ENCODE data around the gene PHLDA2. TPM values are rescaled to one million over a fixed set of nuclear protein-coding genes. Genes with fewer than 3 reads are reported as not detected.

Gene PHLDA2
- total RNA-seq, 1 experiment from 2014 or later = 309 TPM

DNA sequence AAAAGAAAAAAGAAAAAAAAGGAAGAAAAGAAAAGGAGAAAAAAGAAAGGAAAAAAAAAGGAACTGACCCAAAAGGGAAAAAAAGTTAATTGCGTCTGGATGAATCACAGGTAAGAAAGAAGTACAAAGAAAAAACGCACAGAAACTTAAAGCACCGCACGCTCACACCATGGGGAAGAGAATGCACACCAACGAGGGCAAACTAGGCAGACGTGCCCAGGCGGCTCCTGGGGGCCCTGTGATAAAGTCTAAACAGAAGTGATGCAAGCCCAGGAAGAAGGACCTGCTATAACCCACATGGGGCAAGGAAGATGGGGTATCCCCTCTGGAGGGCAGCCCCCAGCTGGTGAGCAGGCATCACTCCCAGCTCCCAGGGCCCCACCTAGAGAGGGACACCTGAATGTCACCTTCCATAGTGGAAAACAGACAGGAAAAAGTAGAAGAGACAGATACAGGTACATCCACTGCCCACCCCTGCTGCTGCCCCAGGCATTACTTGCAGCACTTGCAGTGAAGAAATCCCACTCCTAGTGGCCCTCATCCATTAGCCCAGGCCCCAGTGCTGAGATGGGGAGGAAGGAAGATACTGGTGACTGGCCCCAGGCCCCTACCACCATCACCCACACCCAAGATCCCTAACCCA, 34.0 kb upstream of the PHLDA2 start:
- POLR2A ChIA-PET = no interaction called here
- Histone ChIP-seq H3K79me2 (ENCODE audit: insufficient read depth, low read length) (peaks cover 94% of the 10 kb centered on the region), H2AFZ (ENCODE audit: low read depth, low read length, poor library complexity, severe bottlenecking) (no peak overlapping the region), H3K36me3 (ENCODE audit: control insufficient read depth in 1 of 2, insufficient read depth in 2 of 2, low read length in 2 of 2) (peaks cover 57 to 61% of the 10 kb centered on the region in 2 experiments), H3K9me2 (ENCODE audit: insufficient read depth) (no peaks in the 10 kb centered on the region), H3K9ac (ENCODE audit: low read length) (no peak overlapping the region), H3K4me2 (ENCODE audit: low read length) (no peak overlapping the region), H3K9me3 (ENCODE audit: control insufficient read depth in 1 of 2, insufficient read depth in 1 of 2, low read depth in 1 of 2, low read length in 2 of 2) (no peaks in the 10 kb centered on the region), H3K27ac (ENCODE audit: low read depth, low read length) (no peak overlapping the region), H4K20me1 (ENCODE audit: insufficient read depth) (no peaks in the 10 kb centered on the region), H3K27me3 (ENCODE audit: insufficient read depth, low read length) (no peaks in the 10 kb centered on the region), H3K4me1 (ENCODE audit: control insufficient read depth in 1 of 2, insufficient read depth in 2 of 2, low read length in 2 of 2) (no peaks in the 10 kb centered on the region), H3K4me3 (replicated peaks in 1 of 2; ENCODE audit: low read depth in 1 of 2, low read length in 2 of 2) (no peak overlapping the region)
- RAD21 ChIA-PET (ENCODE audit: low non-redundant PET in 1 of 2, low total read pairs in 2 of 2, uncharacterized antibody in 2 of 2, unreplicated experiment in 2 of 2) = no interaction called here
- BruUV-seq (replicated peaks) = no TSS peak
- no peak for TF ChIP-seq RAD21 (IDR thresholded peaks at IDR 0.05; ENCODE audit: low read depth)
- no peak for TF ChIP-seq JUND (IDR thresholded peaks at IDR 0.05)
- TF ChIP-seq CBX3 (IDR thresholded peaks at IDR 0.05; ENCODE audit: low read depth) = no peak
- TF ChIP-seq EZH2phosphoT487 (IDR thresholded peaks at IDR 0.05; ENCODE audit: borderline replicate concordance) = no peak
- TF ChIP-seq POLR2A (IDR thresholded peaks at IDR 0.05; ENCODE audit: borderline replicate concordance, extremely low read depth, insufficient read depth, insufficient read length) = no peak
- TF ChIP-seq, protein P1, sequence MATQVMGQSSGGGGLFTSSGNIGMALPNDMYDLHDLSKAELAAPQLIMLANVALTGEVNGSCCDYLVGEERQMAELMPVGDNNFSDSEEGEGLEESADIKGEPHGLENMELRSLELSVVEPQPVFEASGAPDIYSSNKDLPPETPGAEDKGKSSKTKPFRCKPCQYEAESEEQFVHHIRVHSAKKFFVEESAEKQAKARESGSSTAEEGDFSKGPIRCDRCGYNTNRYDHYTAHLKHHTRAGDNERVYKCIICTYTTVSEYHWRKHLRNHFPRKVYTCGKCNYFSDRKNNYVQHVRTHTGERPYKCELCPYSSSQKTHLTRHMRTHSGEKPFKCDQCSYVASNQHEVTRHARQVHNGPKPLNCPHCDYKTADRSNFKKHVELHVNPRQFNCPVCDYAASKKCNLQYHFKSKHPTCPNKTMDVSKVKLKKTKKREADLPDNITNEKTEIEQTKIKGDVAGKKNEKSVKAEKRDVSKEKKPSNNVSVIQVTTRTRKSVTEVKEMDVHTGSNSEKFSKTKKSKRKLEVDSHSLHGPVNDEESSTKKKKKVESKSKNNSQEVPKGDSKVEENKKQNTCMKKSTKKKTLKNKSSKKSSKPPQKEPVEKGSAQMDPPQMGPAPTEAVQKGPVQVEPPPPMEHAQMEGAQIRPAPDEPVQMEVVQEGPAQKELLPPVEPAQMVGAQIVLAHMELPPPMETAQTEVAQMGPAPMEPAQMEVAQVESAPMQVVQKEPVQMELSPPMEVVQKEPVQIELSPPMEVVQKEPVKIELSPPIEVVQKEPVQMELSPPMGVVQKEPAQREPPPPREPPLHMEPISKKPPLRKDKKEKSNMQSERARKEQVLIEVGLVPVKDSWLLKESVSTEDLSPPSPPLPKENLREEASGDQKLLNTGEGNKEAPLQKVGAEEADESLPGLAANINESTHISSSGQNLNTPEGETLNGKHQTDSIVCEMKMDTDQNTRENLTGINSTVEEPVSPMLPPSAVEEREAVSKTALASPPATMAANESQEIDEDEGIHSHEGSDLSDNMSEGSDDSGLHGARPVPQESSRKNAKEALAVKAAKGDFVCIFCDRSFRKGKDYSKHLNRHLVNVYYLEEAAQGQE (IDR thresholded peaks at IDR 0.05; ENCODE audit: low read depth) = no peak
- TF ChIP-seq, protein P2, sequence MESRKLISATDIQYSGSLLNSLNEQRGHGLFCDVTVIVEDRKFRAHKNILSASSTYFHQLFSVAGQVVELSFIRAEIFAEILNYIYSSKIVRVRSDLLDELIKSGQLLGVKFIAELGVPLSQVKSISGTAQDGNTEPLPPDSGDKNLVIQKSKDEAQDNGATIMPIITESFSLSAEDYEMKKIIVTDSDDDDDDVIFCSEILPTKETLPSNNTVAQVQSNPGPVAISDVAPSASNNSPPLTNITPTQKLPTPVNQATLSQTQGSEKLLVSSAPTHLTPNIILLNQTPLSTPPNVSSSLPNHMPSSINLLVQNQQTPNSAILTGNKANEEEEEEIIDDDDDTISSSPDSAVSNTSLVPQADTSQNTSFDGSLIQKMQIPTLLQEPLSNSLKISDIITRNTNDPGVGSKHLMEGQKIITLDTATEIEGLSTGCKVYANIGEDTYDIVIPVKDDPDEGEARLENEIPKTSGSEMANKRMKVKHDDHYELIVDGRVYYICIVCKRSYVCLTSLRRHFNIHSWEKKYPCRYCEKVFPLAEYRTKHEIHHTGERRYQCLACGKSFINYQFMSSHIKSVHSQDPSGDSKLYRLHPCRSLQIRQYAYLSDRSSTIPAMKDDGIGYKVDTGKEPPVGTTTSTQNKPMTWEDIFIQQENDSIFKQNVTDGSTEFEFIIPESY (IDR thresholded peaks at IDR 0.05; ENCODE audit: extremely low read depth, insufficient replicate concordance, low read length) = no peak
- TF ChIP-seq SP1 (IDR thresholded peaks at IDR 0.05; ENCODE audit: low read depth) = no peak
- TF ChIP-seq ATF3 (IDR thresholded peaks at IDR 0.05) = no peak
- intact Hi-C loops (cut with micrococcal nuclease) = no loop called here
- CTCF ChIA-PET = no interaction called here
- ATAC-seq = no peak
- DNase-seq (ENCODE audit: low read depth, low spot score) = no peak
